KMS-11 (cell line): ENCODE measurements around the gene AP3B1.

ENCODE experiments used
- H2AFZ ChIP-seq: fragments of 200-600 bp; sonication (generic); 2 replicates; pipeline ENCODE4 v1.6.1; 2016; ENCODE audit warnings: antibody characterized with exemption, mixed run types, low read depth
- H3K27ac ChIP-seq: fragments of 200-600 bp; sonication (generic); 2 replicates; pipeline ENCODE4 v1.6.1; 2016; ENCODE audit warnings: mild to moderate bottlenecking, mixed run types
- H3K27me3 ChIP-seq: fragments of 200-600 bp; sonication (generic); 2 replicates; pipeline ENCODE4 v1.6.1; 2017; ENCODE audit warnings: mild to moderate bottlenecking, low read depth, mixed run types, moderate library complexity; ENCODE audit not compliant: insufficient read depth
- H3K36me3 ChIP-seq: fragments of 200-600 bp; sonication (generic); 2 replicates; pipeline ENCODE4 v1.6.1; 2017; ENCODE audit warnings: mild to moderate bottlenecking, mixed run types; ENCODE audit not compliant: insufficient read depth
- H3K4me1 ChIP-seq: fragments of 200-600 bp; sonication (generic); 2 replicates; pipeline ENCODE4 v1.6.1; 2016; ENCODE audit warnings: mild to moderate bottlenecking, low read depth, mixed run types; ENCODE audit not compliant: poor library complexity, severe bottlenecking
- H3K4me2 ChIP-seq: fragments of 200-600 bp; sonication (generic); 2 replicates; pipeline ENCODE4 v1.7.0; 2016; ENCODE audit warnings: mild to moderate bottlenecking, mixed run types
- H3K4me3 ChIP-seq: fragments of 200-600 bp; sonication (generic); IDR thresholded peaks from 2 replicates; pipeline ENCODE4 v1.6.1; 2017; ENCODE audit warnings: low read depth, low read length, mixed read lengths; ENCODE audit not compliant: insufficient read depth
- H3K79me2 ChIP-seq: fragments of 200-600 bp; sonication (generic); 2 replicates; pipeline ENCODE4 v1.6.1; 2016; ENCODE audit warnings: low read depth, mixed run types; ENCODE audit not compliant: insufficient read depth
- H3K9ac ChIP-seq: fragments of 200-600 bp; sonication (generic); 2 replicates; pipeline ENCODE4 v1.6.1; 2016; ENCODE audit warnings: mild to moderate bottlenecking, mixed run types
- H4K20me1 ChIP-seq: fragments of 200-600 bp; sonication (generic); 2 replicates; pipeline ENCODE4 v1.6.1; 2016; ENCODE audit warnings: mild to moderate bottlenecking, mixed run types; ENCODE audit not compliant: insufficient read depth
- CTCF ChIP-seq: fragments of 200-600 bp; sonication (generic); conservative IDR thresholded peaks from 2 replicates; pipeline ENCODE4 v1.6.1; 2017; ENCODE audit warnings: low read depth, mild to moderate bottlenecking, antibody characterized with exemption, low read length, moderate library complexity, mixed read lengths

Gene AP3B1

DNA sequence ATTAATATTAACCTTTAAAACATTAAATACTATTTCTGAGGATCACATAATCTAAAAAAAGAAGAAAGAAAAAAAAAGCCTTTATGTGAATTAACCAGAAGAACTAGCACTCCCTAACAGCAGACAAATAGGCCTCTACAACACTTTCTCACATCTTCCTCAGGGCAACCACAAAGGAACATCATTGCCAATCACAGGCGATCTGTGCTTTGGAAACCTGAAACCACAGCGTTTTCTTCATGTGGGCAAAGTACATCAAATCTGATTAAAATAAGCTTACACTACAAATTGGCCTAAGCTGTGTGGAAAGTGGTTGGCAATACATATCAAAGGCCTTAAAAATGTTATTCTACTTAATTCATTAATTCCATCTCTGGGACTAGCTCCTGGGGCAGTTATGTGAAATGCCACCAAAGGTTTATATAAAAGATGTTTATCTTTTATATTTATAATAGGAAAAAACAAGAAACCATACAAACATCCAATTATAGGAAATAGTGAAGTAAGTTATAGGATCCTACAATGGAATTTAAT lies 333.6 kb downstream of the AP3B1 start:
- Histone ChIP-seq H3K79me2 (no peaks in the 10 kb centered on the region), H3K36me3 (no peaks in the 10 kb centered on the region), H3K4me3 (no peak overlapping the region), H3K9ac (no peak overlapping the region), H3K27me3 (no peaks in the 10 kb centered on the region), H3K4me2 (peak overlapping the region; percentile 67), H4K20me1 (no peaks in the 10 kb centered on the region), H3K4me1 (peaks cover 39% of the 10 kb centered on the region), H3K27ac (no peak overlapping the region; the same call in 1 of the 2 replicates), H2AFZ (no peak overlapping the region)
- TF ChIP-seq CTCF = no peak

GRCh38 chr5:77960305-77960704 lies 334.2 kb downstream of the AP3B1 start:
- Histone ChIP-seq H3K36me3 (no peaks in the 10 kb centered on the region), H3K4me3 (no peak overlapping the region), H3K27me3 (no peaks in the 10 kb centered on the region), H3K27ac (peak overlapping the region; percentile 8; the same call in 1 of the 2 replicates), H3K4me1 (peaks cover 39% of the 10 kb centered on the region), H3K4me2 (peak overlapping the region; percentile 67), H4K20me1 (no peaks in the 10 kb centered on the region), H3K9ac (no peak overlapping the region; the same call in 1 of the 2 replicates), H3K79me2 (no peaks in the 10 kb centered on the region), H2AFZ (no peak overlapping the region; the same call in 1 of the 2 replicates)
- TF ChIP-seq CTCF = no peak

GRCh38 chr5:77958642-77959330 lies 335.7 kb downstream of the AP3B1 start:
- no peak overlapping the region for H2AFZ ChIP-seq
- H3K36me3 ChIP-seq = no peaks in the 10 kb centered on the region
- no peak overlapping the region for H3K27ac ChIP-seq
- no peaks in the 10 kb centered on the region for H3K27me3 ChIP-seq
- peak overlapping the region; percentile 67; the same call in 1 of the 2 replicates for H3K4me2 ChIP-seq
- no peak overlapping the region for H3K4me3 ChIP-seq
- H3K79me2 ChIP-seq = no peaks in the 10 kb centered on the region
- H3K9ac ChIP-seq = no peak overlapping the region
- TF ChIP-seq CTCF = no peak
- peaks cover 39% of the 10 kb centered on the region for H3K4me1 ChIP-seq
- H4K20me1 ChIP-seq = no peaks in the 10 kb centered on the region

DNA sequence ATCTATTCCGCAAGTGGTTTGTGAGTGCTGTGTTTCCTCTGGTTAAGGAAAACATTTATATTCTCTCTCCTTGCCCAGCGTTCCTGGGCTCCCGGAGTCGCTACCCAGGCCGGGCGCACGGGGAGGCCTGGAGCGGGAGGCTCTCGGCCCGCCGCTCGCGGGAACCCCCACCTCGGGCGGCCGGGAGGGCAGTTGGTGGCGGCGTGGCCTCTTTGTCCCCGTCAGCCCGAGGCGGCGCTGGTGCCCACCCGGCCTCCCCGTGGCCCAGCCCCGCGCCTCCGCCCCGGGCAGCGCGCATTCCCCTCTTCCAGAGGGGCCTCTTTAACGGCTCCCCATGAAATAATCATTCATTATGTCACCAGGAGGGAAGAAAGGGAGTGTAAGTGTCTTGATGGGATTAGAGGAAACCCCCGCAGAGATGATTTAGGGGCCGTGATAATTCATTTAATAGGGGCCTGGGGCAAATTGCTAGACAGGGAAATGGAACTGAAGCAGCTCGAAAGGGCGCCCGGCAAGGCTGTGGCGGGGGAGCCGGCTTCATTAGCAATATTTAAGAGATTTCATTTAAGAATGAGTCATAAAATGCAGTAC lies 336.5 kb downstream of the AP3B1 start:
- H3K27me3 ChIP-seq = no peaks in the 10 kb centered on the region
- H4K20me1 ChIP-seq = no peaks in the 10 kb centered on the region
- H3K4me2 ChIP-seq = no peak overlapping the region
- H2AFZ ChIP-seq = no peak overlapping the region
- no peak overlapping the region for H3K4me3 ChIP-seq
- no peaks in the 10 kb centered on the region for H3K79me2 ChIP-seq
- TF ChIP-seq CTCF = no peak
- no peaks in the 10 kb centered on the region for H3K36me3 ChIP-seq
- no peak overlapping the region for H3K9ac ChIP-seq
- H3K4me1 ChIP-seq = peaks cover 34% of the 10 kb centered on the region
- no peak overlapping the region for H3K27ac ChIP-seq
